ENCODE measurements around the gene MEG3.

GRCh38 chr14:100854435-100854834 is 28.5 kb downstream of the MEG3 start:
- TF ChIP-seq CTCF (IDR thresholded peaks at IDR 0.05) (no peak), POLR2A (IDR thresholded peaks at IDR 0.05) (no peak)

Data from adrenal gland (tissue), 5 donors.